Hepatocyte (in vitro differentiated cells): ENCODE measurements around the gene NR2F6. TPM values are rescaled to one million over a fixed set of nuclear protein-coding genes. Genes with fewer than 3 reads are reported as not detected.
A peak's percentile ranks its signal among the peaks of the same experiment; 100 is the strongest.

Experiments used
- DNase-seq: peaks from one replicate; pipeline ENCODE4 v3.0.0-alpha.2; 2016; ENCODE audit warnings: low spot score
- H2AFZ ChIP-seq: fragments of 200-600 bp; sonication (generic); 2 replicates; pipeline ENCODE4 v1.6.0; 2016; ENCODE audit warnings: antibody characterized with exemption, mild to moderate bottlenecking
- H3K27ac ChIP-seq: fragments of 200-600 bp; sonication (generic); 2 replicates; pipeline ENCODE4 v1.5.1; 2016; ENCODE audit warnings: mild to moderate bottlenecking
- H3K27me3 ChIP-seq: fragments of 200-600 bp; sonication (generic); 2 replicates; pipeline ENCODE4 v1.6.1; 2016
- H3K36me3 ChIP-seq: fragments of 200-600 bp; sonication (generic); replicated peaks from 2 replicates; pipeline ENCODE4 v1.5.1; 2016; ENCODE audit warnings: low read depth; ENCODE audit not compliant: insufficient read depth
- H3K4me1 ChIP-seq: fragments of 200-600 bp; sonication (generic); 2 replicates; pipeline ENCODE4 v1.5.1; 2016; ENCODE audit warnings: mild to moderate bottlenecking, moderate library complexity; ENCODE audit not compliant: insufficient read depth
- H3K4me2 ChIP-seq: fragments of 200-600 bp; sonication (generic); 2 replicates; pipeline ENCODE4 v1.6.0; 2016
- H3K4me3 ChIP-seq: fragments of 200-600 bp; sonication (generic); 2 replicates; pipeline ENCODE4 v1.5.1; 2016; ENCODE audit warnings: mild to moderate bottlenecking
- H3K79me2 ChIP-seq: fragments of 200-600 bp; sonication (generic); 2 replicates; pipeline ENCODE4 v1.6.0; 2017; ENCODE audit warnings: mild to moderate bottlenecking
- H3K9me2 ChIP-seq: fragments of 200-600 bp; sonication (generic); replicated peaks from 2 replicates; pipeline ENCODE4 v1.6.0; 2017; ENCODE audit warnings: mild to moderate bottlenecking; ENCODE audit not compliant: insufficient read depth
- H3K9me3 ChIP-seq: fragments of 200-600 bp; sonication (generic); 2 replicates; pipeline ENCODE4 v1.5.1; 2016; ENCODE audit warnings: low read depth, mild to moderate bottlenecking
- H4K20me1 ChIP-seq: fragments of 200-600 bp; sonication (generic); 2 replicates; pipeline ENCODE4 v1.6.0; 2016; ENCODE audit warnings: mild to moderate bottlenecking; ENCODE audit not compliant: insufficient read depth, poor library complexity, severe bottlenecking
- EZH2 ChIP-seq: fragments of 200-600 bp; sonication (generic); IDR thresholded peaks from 2 replicates; pipeline ENCODE4 v1.6.1; 2016; ENCODE audit warnings: antibody characterized with exemption, mild to moderate bottlenecking, borderline replicate concordance
- EZH2phosphoT487 ChIP-seq: fragments of 200-600 bp; sonication (generic); IDR thresholded peaks from one replicate; pipeline ENCODE4 v1.6.1; 2018; ENCODE audit warnings: antibody characterized with exemption, mild to moderate bottlenecking, low read depth, moderate library complexity; ENCODE audit not compliant: unreplicated experiment, severe bottlenecking
- whole genome bisulfite sequencing: methylation state at CpG from one replicate; pipeline ENCODE4 v1.1.6; 2016; ENCODE audit warnings: low lambda C conversion rate; ENCODE audit errors: missing lambda C conversion rate; 5-methylcytosine and 5-hydroxymethylcytosine counted together
- polyA plus RNA-seq: library from polyadenylated mRNA; unstranded; fragments of >200 nt; fragmentation: Nextera tagmentation; extraction: Ambion mirVana; gene quantifications from 2 replicates; pipeline ENCODE4 v1.2.1, GENCODE V29; 2016
- total RNA-seq: library from RNA; depleted of rRNA; stranded (reverse); fragments of >200 nt; gene quantifications from 2 replicates; pipeline ENCODE4 v1.2.3, GENCODE V29; 2014
- TF ChIP-seq, protein P1 (sequence below): fragments of 200-600 bp; sonication (generic); IDR thresholded peaks from 2 replicates; pipeline ENCODE4 v1.5.1; 2016; ENCODE audit warnings: antibody characterized with exemption, mild to moderate bottlenecking; ENCODE audit not compliant: poor library complexity

Gene NR2F6
- total and polyA plus RNA-seq, 2 experiments from 2014 or later, result 116 to 169 TPM

DNA sequence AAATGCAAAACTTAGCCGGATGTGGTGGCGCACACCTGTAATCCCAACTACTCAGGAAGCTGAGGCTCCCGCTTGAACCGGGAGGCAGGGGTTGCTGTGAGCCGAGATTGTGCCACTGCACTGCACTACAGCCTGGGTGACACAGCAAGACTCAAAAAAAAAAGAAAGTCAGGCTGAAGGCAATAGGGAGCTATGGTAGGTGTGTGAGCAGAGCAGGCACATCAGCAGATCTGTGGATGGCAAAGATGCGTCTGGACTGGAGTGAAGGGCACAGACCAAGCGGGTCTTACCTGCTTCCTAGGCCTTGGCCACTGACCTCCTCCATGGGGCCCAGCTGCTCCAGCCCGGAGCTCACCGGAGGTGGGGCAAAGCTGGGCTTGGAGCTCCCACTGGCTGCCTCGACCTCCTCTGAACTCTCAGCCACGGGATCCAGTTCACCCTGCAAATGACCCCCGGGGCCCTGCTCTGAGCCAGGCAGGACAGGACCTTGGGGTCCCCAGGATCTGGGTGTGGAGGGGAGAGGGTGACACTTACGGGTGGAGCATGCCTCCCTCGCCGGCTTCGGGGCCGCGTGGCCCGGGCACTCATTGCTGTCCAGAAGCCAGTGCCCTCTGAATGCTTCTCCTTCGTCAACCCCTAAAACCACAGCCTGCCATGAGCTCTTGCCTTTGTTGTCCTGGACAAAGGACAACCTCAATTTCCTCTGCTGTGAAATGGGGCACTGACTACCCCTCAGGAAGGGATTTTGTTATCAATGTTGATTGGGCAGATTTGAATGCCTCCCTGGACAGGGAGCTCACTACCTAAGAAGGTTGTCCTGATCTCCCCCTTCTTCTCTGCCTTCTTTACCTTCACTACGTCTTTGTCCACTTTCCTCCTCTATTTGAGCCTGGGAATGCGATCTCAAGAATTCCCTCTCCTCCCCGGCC lies 18.3 kb upstream of the NR2F6 start:
- Histone ChIP-seq H3K4me1 (peaks cover 4% of the 10 kb centered on the region), H3K27ac (no peak overlapping the region), H3K27me3 (no peaks in the 10 kb centered on the region), H4K20me1 (no peaks in the 10 kb centered on the region), H3K36me3 (no peaks in the 10 kb centered on the region), H3K4me2 (no peak overlapping the region), H3K79me2 (peaks cover 9% of the 10 kb centered on the region), H3K9me3 (no peaks in the 10 kb centered on the region), H3K9me2 (no peaks in the 10 kb centered on the region), H2AFZ (no peak overlapping the region), H3K4me3 (no peak overlapping the region)
- WGBS, result 91% methylated on average over 23 of the region's 23 CpGs
- TF ChIP-seq EZH2 (no peak), EZH2phosphoT487 (no peak)
- TF ChIP-seq, protein P1, sequence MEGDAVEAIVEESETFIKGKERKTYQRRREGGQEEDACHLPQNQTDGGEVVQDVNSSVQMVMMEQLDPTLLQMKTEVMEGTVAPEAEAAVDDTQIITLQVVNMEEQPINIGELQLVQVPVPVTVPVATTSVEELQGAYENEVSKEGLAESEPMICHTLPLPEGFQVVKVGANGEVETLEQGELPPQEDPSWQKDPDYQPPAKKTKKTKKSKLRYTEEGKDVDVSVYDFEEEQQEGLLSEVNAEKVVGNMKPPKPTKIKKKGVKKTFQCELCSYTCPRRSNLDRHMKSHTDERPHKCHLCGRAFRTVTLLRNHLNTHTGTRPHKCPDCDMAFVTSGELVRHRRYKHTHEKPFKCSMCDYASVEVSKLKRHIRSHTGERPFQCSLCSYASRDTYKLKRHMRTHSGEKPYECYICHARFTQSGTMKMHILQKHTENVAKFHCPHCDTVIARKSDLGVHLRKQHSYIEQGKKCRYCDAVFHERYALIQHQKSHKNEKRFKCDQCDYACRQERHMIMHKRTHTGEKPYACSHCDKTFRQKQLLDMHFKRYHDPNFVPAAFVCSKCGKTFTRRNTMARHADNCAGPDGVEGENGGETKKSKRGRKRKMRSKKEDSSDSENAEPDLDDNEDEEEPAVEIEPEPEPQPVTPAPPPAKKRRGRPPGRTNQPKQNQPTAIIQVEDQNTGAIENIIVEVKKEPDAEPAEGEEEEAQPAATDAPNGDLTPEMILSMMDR, result no peak
- no peak for DNase-seq

DNA sequence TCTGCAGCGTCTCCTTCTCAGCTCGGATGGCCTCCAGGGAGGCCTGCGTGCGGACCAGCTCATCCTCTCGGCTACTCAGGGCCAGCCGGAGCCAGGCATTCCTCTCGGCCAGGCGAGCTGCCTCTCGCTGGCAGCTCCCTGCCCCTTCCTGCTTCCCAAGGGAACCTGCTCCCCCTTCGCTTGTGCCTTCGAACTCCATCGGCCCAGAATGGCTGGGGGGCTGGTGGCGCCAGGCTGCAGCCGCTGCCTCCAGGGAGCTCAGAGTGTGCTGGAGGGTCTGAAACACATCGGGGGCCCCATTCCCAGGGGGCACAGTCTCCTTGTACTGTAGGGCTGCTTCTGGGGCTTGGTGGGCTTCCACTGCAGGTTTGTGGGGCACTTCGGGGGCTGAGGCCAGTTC lies 16.8 kb upstream of the NR2F6 start:
- H3K9me2 ChIP-seq, result no peaks in the 10 kb centered on the region
- no peaks in the 10 kb centered on the region for H3K4me1 ChIP-seq
- H3K27me3 ChIP-seq, result no peaks in the 10 kb centered on the region
- DNase-seq, result no peak
- H3K27ac ChIP-seq, result no peak overlapping the region
- H4K20me1 ChIP-seq, result no peaks in the 10 kb centered on the region
- H3K9me3 ChIP-seq, result no peaks in the 10 kb centered on the region
- TF ChIP-seq EZH2phosphoT487 (no peak), EZH2 (no peak)
- TF ChIP-seq, protein P1, result no peak
- no peak overlapping the region for H2AFZ ChIP-seq
- H3K4me2 ChIP-seq, result no peak overlapping the region
- H3K36me3 ChIP-seq, result no peaks in the 10 kb centered on the region
- 85% methylated on average over 14 of the region's 16 CpGs for WGBS
- no peaks in the 10 kb centered on the region for H3K79me2 ChIP-seq
- H3K4me3 ChIP-seq, result no peak overlapping the region

DNA sequence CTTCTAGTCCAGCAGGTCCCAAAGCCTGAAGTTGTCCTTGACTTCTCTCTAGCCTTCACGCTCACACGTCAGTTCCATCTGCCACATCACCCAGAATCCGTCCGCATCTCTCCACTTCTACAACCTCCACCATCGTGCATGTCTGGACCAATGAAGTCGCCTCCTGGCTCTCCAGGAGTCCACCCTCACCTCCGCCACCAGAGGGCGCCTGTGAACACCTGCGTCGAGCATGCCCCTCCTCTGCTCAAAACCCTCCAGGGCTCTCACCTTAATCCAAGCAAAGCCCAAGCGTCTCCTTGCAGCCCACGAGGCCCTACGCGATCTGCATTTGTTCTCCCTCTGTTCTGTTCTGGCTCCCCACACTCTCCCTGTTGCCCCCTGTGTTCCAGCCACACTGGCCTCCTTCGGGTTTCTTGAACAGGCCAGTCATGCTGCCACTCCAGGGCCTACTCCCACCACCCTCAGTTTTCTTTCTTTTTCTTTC lies 15.2 kb upstream of the NR2F6 start:
- 25% methylated on average over 15 of the region's 15 CpGs for WGBS
- Histone ChIP-seq H3K4me3 (no peak overlapping the region), H2AFZ (no peak overlapping the region), H3K27me3 (no peaks in the 10 kb centered on the region), H3K79me2 (no peaks in the 10 kb centered on the region), H3K27ac (no peak overlapping the region), H3K9me2 (no peaks in the 10 kb centered on the region), H4K20me1 (no peaks in the 10 kb centered on the region), H3K4me2 (no peak overlapping the region), H3K4me1 (no peaks in the 10 kb centered on the region), H3K36me3 (no peaks in the 10 kb centered on the region), H3K9me3 (no peaks in the 10 kb centered on the region)
- peak; percentile 86 for DNase-seq
- TF ChIP-seq, protein P1, result peak; percentile 87
- TF ChIP-seq EZH2phosphoT487, result no peak
